ENCODE measurements around the gene KCNE4.

DNA sequence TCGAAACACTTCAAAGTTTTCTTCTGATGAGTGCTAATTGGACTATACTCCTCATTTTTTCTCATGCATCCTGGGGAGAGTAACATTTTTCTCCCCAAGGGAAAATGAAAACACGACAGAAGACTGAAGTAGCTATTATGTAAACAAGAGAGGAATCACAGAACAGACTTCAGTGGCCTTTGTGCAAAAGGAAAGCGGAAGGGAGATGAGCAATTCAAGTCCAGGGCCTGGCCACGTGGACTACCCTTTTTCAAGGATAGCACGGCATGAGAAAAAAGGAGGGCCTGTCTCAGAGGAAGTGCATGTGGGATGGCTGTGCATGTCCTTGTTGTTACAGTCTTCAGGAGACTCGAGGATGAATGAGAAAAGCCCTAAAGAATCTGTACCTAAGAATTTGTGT, 43.8 kb upstream of the KCNE4 start:
- TF ChIP-seq, protein P1, sequence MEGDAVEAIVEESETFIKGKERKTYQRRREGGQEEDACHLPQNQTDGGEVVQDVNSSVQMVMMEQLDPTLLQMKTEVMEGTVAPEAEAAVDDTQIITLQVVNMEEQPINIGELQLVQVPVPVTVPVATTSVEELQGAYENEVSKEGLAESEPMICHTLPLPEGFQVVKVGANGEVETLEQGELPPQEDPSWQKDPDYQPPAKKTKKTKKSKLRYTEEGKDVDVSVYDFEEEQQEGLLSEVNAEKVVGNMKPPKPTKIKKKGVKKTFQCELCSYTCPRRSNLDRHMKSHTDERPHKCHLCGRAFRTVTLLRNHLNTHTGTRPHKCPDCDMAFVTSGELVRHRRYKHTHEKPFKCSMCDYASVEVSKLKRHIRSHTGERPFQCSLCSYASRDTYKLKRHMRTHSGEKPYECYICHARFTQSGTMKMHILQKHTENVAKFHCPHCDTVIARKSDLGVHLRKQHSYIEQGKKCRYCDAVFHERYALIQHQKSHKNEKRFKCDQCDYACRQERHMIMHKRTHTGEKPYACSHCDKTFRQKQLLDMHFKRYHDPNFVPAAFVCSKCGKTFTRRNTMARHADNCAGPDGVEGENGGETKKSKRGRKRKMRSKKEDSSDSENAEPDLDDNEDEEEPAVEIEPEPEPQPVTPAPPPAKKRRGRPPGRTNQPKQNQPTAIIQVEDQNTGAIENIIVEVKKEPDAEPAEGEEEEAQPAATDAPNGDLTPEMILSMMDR (conservative IDR thresholded peaks at IDR 0.05; ENCODE audit: low read depth, low read length), result no peak
- TF ChIP-seq EZH2 (IDR thresholded peaks at IDR 0.05; ENCODE audit: low read length, unreplicated experiment) (no peak), EZH2phosphoT487 (IDR thresholded peaks at IDR 0.05; ENCODE audit: borderline replicate concordance, low read length) (no peak)

All from PC-3 (cell line).